ENCODE data around the gene SV2B. TPM values are rescaled to one million over a fixed set of nuclear protein-coding genes. Genes with fewer than 3 reads are reported as not detected.

SV2B gene
- total and polyA plus RNA-seq, 9 of the 15 experiments (the other 6 are each of a cell fraction or from before 2014, with no cell fraction given) = 0.01 to 0.25 (median 0.11) TPM

DNA sequence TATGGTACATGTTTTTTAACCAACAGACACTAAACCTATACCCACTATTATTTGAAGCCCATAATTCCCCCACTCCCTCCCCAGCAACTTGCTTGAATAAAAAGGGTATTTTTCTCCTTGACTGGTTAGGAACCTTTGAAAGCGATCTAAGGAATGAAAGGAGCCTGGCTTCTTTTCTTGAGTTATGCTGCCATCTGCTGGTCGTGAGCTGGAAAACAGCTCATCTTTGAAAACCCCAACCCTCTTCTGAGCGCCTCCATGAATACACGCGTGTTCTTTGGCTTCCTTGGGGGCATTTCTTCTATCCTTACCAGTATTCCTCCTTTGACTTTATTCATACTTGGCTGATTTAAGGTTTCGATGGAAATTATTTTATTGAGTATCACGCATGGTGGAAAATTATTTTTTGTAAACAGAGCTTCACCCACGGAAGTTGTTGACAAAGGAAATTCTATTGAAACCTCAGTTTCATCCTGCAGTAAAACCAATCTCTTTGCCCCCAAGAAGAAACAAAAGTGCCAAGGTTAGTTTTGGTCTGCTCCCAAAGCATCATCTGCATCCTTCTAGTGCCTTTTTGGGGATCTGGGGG, 171.6 kb downstream of the SV2B start (continued):
- TF ChIP-seq, protein P1, sequence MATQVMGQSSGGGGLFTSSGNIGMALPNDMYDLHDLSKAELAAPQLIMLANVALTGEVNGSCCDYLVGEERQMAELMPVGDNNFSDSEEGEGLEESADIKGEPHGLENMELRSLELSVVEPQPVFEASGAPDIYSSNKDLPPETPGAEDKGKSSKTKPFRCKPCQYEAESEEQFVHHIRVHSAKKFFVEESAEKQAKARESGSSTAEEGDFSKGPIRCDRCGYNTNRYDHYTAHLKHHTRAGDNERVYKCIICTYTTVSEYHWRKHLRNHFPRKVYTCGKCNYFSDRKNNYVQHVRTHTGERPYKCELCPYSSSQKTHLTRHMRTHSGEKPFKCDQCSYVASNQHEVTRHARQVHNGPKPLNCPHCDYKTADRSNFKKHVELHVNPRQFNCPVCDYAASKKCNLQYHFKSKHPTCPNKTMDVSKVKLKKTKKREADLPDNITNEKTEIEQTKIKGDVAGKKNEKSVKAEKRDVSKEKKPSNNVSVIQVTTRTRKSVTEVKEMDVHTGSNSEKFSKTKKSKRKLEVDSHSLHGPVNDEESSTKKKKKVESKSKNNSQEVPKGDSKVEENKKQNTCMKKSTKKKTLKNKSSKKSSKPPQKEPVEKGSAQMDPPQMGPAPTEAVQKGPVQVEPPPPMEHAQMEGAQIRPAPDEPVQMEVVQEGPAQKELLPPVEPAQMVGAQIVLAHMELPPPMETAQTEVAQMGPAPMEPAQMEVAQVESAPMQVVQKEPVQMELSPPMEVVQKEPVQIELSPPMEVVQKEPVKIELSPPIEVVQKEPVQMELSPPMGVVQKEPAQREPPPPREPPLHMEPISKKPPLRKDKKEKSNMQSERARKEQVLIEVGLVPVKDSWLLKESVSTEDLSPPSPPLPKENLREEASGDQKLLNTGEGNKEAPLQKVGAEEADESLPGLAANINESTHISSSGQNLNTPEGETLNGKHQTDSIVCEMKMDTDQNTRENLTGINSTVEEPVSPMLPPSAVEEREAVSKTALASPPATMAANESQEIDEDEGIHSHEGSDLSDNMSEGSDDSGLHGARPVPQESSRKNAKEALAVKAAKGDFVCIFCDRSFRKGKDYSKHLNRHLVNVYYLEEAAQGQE (IDR thresholded peaks at IDR 0.05; ENCODE audit: borderline replicate concordance) = peak; percentile 62
- TF ChIP-seq, protein P1 (CRISPR knock-in tag; IDR thresholded peaks at IDR 0.05; ENCODE audit: low read depth) = no peak
- TF ChIP-seq KLF16 (IDR thresholded peaks at IDR 0.05) (no peak), ZNF408 (CRISPR knock-in tag; IDR thresholded peaks at IDR 0.05; ENCODE audit: low read depth) (no peak), NFIX (CRISPR knock-in tag; IDR thresholded peaks at IDR 0.05; ENCODE audit: low read depth) (no peak), RB1 (IDR thresholded peaks at IDR 0.05; ENCODE audit: low read depth) (peak; percentile 35; the same call in 1 of the 2 replicates), STAG1 (CRISPR knock-in tag; IDR thresholded peaks at IDR 0.05; ENCODE audit: borderline replicate concordance) (peak; percentile 46; the same call in 1 of the 2 replicates), ZNF79 (CRISPR knock-in tag; IDR thresholded peaks at IDR 0.05; ENCODE audit: low read depth) (no peak), GATAD2B (IDR thresholded peaks at IDR 0.05; ENCODE audit: borderline replicate concordance) (0 out of 2 replicates have a peak, but pooled peaks have one; percentile 19)
- TF ChIP-seq, protein P2, sequence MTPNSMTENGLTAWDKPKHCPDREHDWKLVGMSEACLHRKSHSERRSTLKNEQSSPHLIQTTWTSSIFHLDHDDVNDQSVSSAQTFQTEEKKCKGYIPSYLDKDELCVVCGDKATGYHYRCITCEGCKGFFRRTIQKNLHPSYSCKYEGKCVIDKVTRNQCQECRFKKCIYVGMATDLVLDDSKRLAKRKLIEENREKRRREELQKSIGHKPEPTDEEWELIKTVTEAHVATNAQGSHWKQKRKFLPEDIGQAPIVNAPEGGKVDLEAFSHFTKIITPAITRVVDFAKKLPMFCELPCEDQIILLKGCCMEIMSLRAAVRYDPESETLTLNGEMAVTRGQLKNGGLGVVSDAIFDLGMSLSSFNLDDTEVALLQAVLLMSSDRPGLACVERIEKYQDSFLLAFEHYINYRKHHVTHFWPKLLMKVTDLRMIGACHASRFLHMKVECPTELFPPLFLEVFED (CRISPR knock-in tag; conservative IDR thresholded peaks at IDR 0.05) = no peak
- TF ChIP-seq, protein P3, sequence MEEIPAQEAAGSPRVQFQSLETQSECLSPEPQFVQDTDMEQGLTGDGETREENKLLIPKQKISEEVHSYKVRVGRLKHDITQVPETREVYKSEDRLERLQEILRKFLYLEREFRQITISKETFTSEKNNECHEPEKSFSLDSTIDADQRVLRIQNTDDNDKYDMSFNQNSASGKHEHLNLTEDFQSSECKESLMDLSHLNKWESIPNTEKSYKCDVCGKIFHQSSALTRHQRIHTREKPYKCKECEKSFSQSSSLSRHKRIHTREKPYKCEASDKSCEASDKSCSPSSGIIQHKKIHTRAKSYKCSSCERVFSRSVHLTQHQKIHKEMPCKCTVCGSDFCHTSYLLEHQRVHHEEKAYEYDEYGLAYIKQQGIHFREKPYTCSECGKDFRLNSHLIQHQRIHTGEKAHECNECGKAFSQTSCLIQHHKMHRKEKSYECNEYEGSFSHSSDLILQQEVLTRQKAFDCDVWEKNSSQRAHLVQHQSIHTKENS (CRISPR knock-in tag; IDR thresholded peaks at IDR 0.05) = no peak
- TF ChIP-seq, protein P4, sequence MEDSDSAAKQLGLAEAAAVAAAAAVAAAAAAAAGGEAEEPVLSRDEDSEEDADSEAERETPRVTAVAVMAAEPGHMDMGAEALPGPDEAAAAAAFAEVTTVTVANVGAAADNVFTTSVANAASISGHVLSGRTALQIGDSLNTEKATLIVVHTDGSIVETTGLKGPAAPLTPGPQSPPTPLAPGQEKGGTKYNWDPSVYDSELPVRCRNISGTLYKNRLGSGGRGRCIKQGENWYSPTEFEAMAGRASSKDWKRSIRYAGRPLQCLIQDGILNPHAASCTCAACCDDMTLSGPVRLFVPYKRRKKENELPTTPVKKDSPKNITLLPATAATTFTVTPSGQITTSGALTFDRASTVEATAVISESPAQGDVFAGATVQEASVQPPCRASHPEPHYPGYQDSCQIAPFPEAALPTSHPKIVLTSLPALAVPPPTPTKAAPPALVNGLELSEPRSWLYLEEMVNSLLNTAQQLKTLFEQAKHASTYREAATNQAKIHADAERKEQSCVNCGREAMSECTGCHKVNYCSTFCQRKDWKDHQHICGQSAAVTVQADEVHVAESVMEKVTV (CRISPR knock-in tag; IDR thresholded peaks at IDR 0.05) = peak; percentile 57
- TF ChIP-seq, protein P5, sequence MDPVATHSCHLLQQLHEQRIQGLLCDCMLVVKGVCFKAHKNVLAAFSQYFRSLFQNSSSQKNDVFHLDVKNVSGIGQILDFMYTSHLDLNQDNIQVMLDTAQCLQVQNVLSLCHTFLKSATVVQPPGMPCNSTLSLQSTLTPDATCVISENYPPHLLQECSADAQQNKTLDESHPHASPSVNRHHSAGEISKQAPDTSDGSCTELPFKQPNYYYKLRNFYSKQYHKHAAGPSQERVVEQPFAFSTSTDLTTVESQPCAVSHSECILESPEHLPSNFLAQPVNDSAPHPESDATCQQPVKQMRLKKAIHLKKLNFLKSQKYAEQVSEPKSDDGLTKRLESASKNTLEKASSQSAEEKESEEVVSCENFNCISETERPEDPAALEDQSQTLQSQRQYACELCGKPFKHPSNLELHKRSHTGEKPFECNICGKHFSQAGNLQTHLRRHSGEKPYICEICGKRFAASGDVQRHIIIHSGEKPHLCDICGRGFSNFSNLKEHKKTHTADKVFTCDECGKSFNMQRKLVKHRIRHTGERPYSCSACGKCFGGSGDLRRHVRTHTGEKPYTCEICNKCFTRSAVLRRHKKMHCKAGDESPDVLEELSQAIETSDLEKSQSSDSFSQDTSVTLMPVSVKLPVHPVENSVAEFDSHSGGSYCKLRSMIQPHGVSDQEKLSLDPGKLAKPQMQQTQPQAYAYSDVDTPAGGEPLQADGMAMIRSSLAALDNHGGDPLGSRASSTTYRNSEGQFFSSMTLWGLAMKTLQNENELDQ (CRISPR knock-in tag; IDR thresholded peaks at IDR 0.05; ENCODE audit: borderline replicate concordance) = no peak

Measured in K562 (cell line).